Heart left ventricle (tissue), 16 donors: ENCODE results near the gene PRKCG. TPM values are rescaled to one million over a fixed set of nuclear protein-coding genes. Genes with fewer than 3 reads are reported as not detected.

Experiments
- ATAC-seq, 4 donors: fragments of 200-7000 bp; cut with Tn5 transposase; one replicate each; pipeline ENCODE4 v1.9.1; 2020 to 2022; ENCODE audit warnings: moderate library complexity in 4 of 4, mild to moderate bottlenecking in 3 of 4, moderate number of reproducible peaks in 1 of 4
- DNase-seq, 5 donors: peaks; one replicate each; pipeline ENCODE4 v3.0.0-alpha.2; 2020
- H3K27ac ChIP-seq, 12 donors: fragments of 200-600 bp; sonication (generic) in 4 of 12; one replicate each; pipeline versions ENCODE4 v1.5.0 to v1.8.0; 2016 to 2022; ENCODE audit warnings: mild to moderate bottlenecking in 2 of 12
- H3K27me3 ChIP-seq, 9 donors: fragments of 200-600 bp; sonication (generic) in 2 of 9; one replicate each; pipeline versions ENCODE4 v1.5.1 to v1.8.0; 2016 to 2022; ENCODE audit warnings: mild to moderate bottlenecking in 3 of 9
- H3K36me3 ChIP-seq, 9 donors: fragments of 200-600 bp; sonication (generic) in 2 of 9; one replicate each; pipeline versions ENCODE4 v1.5.0 to v1.8.0; 2018 to 2022; ENCODE audit warnings: mild to moderate bottlenecking in 2 of 9
- H3K4me1 ChIP-seq, 12 donors: fragments of 200-600 bp; sonication (generic) in 4 of 12; one replicate each; pipeline versions ENCODE4 v1.5.0 to v1.8.0; 2016 to 2022; ENCODE audit warnings: mild to moderate bottlenecking in 3 of 12
- H3K4me3 ChIP-seq, 12 donors: fragments of 200-600 bp; sonication (generic) in 4 of 12; one replicate each; pipeline versions ENCODE4 v1.5.0 to v1.8.0; 2017 to 2022; ENCODE audit warnings: mild to moderate bottlenecking in 9 of 12, moderate library complexity in 4 of 12
- H3K9me3 ChIP-seq, 12 donors: fragments of 200-600 bp; sonication (generic) in 4 of 12; one replicate each; pipeline versions ENCODE4 v1.5.0 to v1.8.0; 2016 to 2022; ENCODE audit warnings: mild to moderate bottlenecking in 1 of 12
- POLR2A ChIP-seq, 2 donors: fragments of 450-650 bp; IDR thresholded peaks; one replicate each; pipeline ENCODE4 v1.6.1; 2017; ENCODE audit warnings: antibody characterized with exemption in 2 of 2, mild to moderate bottlenecking in 2 of 2, moderate library complexity in 2 of 2
- WGBS, 4 donors: extraction: QIAGEN DNeasy Blood & Tissue Kit in 2 of 4; methylation state at CpG; one replicate each; pipeline versions ENCODE4 v1.1.5 to v1.1.7; 2013 to 2018; 5-methylcytosine and 5-hydroxymethylcytosine counted together
- intact Hi-C, 10 donors: fragments of 100-400 bp; cut with DNase I; formaldehyde crosslinking; loops; one replicate each; pipeline versions ENCODE4 v1.11.1 to v1.14.2; 2022
- polyA plus RNA-seq, 2 donors: library from polyadenylated mRNA; stranded (reverse); fragments of 200-250 nt; gene quantifications; one replicate each; pipeline ENCODE4 v1.2.3, GENCODE V29; 2013
- total RNA-seq, 9 donors: library from RNA; depleted of rRNA in 2 of 9; stranded (reverse); fragments of >200 nt in 2 of 9; fragmentation: NEBNext Ultra II Directional in 3 of 9; extraction: Animal tissue kit (Norgen Biotek cat#: 25700) in 3 of 9; gene quantifications; one replicate each; pipeline versions ENCODE4 v1.1.0 to v1.2.4, GENCODE V29; 2016 to 2023
- TF ChIP-seq, protein P1 (sequence below), 12 donors: fragments of 200-600 bp; sonication (generic) in 4 of 12; IDR thresholded peaks; one replicate each; pipeline versions ENCODE4 v1.5.0 to v1.8.0; 2018 to 2022; ENCODE audit warnings: antibody characterized with exemption in 12 of 12, mild to moderate bottlenecking in 5 of 12
- donor health status: ischemic (EF 13 %, LVEDD 7.1; RV severe dilation, severe dysfunction).
- donor health status: healthy with polysubstance abuse.
- donor health status: DM: no; HTN: yes; CAD: no.
- donor health status: DM: no; HTN: no; CAD: no.
- donor health status: ischemic (EF 25% LVEDD 6.9; RV normal size, moderate dysfunction).
- donor health status: ischemic (EF 25% LVEDD 5.7; RV mildly dilated, moderate dysfunction).
- donor health status: healthy.
- donor health status: DM: yes; HTN: yes; CAD: no.
- donor health status: ischemic (EF 35%, LVEDD 5.7; RV mildly dilated, moderate dysfunction).
- donor health status: nonischemic (EF 11% LVEDD 7.7; RV severe dilation, severe dysfunction).
- donor health status: DM: yes; HTN: yes; CAD: no.
- donor health status: PGD.
- donor health status: ischemic (EF 29% LVEDD 5.4; RV normal size, mild dysfunction).
- donor health status: nonischemic (EF 23%, LVEDD 6.1; RV moderate dilation, normal function).

Gene PRKCG
- total and polyA plus RNA-seq, 11 donors, result 0.09 TPM; not detected in 10

DNA sequence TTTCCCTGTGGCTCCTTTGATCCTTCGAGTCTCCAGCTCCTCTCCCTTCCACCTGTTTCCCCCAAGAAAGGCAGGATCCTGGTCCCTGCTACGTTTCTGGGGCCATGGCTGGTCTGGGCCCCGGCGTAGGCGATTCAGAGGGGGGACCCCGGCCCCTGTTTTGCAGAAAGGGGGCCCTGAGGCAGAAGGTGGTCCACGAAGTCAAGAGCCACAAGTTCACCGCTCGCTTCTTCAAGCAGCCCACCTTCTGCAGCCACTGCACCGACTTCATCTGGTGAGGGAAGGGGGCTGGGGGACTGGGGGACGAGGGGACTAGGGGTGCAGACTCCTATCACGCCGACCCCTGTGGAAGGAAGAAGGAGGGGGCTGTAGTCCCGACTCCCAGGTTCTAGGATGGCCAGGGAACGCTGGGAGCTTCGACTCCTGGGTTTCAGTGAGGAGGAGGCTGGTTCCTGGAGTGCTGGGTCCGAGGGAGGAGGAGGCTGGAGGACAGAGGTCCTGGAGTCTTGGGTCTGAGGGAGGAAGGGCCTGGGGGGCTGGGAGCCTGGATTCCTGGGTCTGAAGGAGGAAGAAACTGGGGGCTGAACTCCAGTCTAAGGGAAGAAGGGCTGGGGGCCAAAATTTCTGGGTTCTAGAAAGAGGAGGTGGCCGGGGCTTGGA, 524 bp downstream of the PRKCG start:
- WGBS, 4 donors, result 4 to 6% (median 5%) methylated on average over 14 to 18 of the region's 18 CpGs
- Histone ChIP-seq H3K4me3 (peak overlapping the region in 11 of 12 donors; percentile 7 to 53 (median 41)), H3K9me3 (no peaks in the 10 kb centered on the region), H3K27ac (no peak overlapping the region), H3K27me3 (peaks cover 23 to 61% (median 42%) of the 10 kb centered on the region in 9 donors), H3K4me1 (peaks cover 0 to 35% (median 14%) of the 10 kb centered on the region in 12 donors), H3K36me3 (no peaks in the 10 kb centered on the region)
- ATAC-seq (no peak), DNase-seq (no peak)
- TF ChIP-seq, protein P1, sequence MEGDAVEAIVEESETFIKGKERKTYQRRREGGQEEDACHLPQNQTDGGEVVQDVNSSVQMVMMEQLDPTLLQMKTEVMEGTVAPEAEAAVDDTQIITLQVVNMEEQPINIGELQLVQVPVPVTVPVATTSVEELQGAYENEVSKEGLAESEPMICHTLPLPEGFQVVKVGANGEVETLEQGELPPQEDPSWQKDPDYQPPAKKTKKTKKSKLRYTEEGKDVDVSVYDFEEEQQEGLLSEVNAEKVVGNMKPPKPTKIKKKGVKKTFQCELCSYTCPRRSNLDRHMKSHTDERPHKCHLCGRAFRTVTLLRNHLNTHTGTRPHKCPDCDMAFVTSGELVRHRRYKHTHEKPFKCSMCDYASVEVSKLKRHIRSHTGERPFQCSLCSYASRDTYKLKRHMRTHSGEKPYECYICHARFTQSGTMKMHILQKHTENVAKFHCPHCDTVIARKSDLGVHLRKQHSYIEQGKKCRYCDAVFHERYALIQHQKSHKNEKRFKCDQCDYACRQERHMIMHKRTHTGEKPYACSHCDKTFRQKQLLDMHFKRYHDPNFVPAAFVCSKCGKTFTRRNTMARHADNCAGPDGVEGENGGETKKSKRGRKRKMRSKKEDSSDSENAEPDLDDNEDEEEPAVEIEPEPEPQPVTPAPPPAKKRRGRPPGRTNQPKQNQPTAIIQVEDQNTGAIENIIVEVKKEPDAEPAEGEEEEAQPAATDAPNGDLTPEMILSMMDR (IDR thresholded peaks at IDR 0.05), result peak in 1 of 12 donors; percentile 7
- no peak for TF ChIP-seq POLR2A (IDR thresholded peaks at IDR 0.05)
- intact Hi-C loops, result loop anchor here in 3 of 10 donors (5.0 kb wide), 1 partner anchor 40 kb away; no protein-coding TSS in a partner anchor

DNA sequence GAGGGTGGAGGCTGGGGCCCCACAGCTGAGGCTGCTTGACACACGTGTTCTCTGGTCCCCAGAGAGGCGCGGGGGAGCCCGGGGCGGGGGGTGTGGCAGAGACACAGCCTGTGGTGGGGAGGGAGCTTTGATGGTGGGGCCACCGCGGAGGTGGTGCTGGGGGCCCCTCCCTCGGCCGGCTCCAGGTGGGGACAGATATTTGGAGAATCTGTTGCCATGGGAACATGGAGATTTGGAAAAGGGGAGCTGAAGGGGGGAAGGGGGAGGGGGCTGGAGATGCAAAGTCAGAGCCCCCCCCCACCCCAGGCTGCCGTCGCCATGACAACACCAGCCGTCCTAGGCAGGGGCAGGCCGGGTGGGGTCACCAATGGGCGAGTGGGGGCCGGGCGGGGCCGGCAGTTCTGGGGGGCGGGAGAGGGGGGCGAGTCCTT, 1.2 kb downstream of the PRKCG start:
- DNase-seq (no peak), ATAC-seq (no peak)
- Histone ChIP-seq H3K27ac (no peak overlapping the region), H3K27me3 (peaks cover 23 to 61% (median 42%) of the 10 kb centered on the region in 9 donors), H3K9me3 (no peaks in the 10 kb centered on the region), H3K4me1 (peaks cover 0 to 35% (median 14%) of the 10 kb centered on the region in 12 donors), H3K4me3 (no peak overlapping the region), H3K36me3 (no peaks in the 10 kb centered on the region)
- TF ChIP-seq POLR2A (IDR thresholded peaks at IDR 0.05), result no peak
- TF ChIP-seq, protein P1 (IDR thresholded peaks at IDR 0.05), result no peak
- WGBS, 4 donors, result 0 to 4% (median 2%) methylated on average over 11 to 19 of the region's 19 CpGs
- intact Hi-C loops, result loop anchor here in 3 of 10 donors (5.0 kb wide), 1 partner anchor 41 kb away; no protein-coding TSS in a partner anchor

DNA sequence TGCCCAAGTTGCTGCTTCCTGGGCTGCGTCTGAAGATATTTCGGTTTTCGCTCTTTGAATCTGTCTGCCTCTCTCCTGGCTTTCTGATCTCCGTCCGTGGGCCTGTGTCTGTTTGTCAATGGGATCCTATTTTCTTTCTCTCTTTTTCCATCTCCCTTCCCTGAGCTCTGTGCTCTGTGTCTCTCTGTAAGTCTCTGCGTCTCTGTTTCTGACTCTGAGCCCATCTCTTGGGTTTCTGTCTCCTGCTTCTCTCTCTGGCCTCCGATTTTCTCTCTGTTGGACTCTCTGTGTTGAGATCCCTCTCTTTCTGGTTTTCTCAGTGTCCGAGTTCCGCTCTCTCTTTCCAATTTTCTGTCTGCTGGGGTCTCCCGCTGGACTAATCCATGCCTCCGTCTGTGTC, 1.7 kb downstream of the PRKCG start:
- Histone ChIP-seq H3K9me3 (no peaks in the 10 kb centered on the region), H3K36me3 (no peaks in the 10 kb centered on the region), H3K4me3 (no peak overlapping the region), H3K27me3 (peaks cover 23 to 61% (median 42%) of the 10 kb centered on the region in 9 donors), H3K27ac (no peak overlapping the region), H3K4me1 (peaks cover 0 to 34% (median 12%) of the 10 kb centered on the region in 12 donors)
- DNase-seq, result no peak
- 16 to 31% (median 19%) methylated on average over 11 of the region's 11 CpGs for WGBS, 4 donors
- no peak for TF ChIP-seq POLR2A (IDR thresholded peaks at IDR 0.05)
- TF ChIP-seq, protein P1 (IDR thresholded peaks at IDR 0.05), result no peak
- intact Hi-C loops, result loop anchor here in 3 of 10 donors (5.0 kb wide), 1 partner anchor 41 kb away; no protein-coding TSS in a partner anchor
- ATAC-seq, result no peak

DNA sequence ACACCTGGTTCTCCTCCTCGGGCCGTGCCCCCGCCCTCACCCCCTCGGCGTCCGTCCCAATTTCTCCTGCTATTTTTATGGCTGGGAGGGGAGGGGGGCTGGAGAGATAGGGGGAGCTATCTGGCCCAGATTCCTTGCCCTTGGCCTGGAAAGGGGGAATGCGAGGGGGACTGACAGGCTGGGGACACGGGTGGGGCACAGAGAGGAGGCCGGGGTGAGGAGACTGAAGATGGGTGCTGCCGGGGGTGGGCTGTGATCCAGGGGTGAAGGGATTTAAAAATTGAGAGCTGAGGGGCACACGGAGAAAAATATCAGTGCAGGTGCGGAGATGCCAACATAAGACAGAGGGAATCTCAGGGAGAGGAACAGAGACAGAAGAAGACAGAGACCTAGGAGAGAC, 2.3 kb downstream of the PRKCG start:
- DNase-seq, result no peak
- H3K27ac ChIP-seq, result no peak overlapping the region
- no peak for TF ChIP-seq POLR2A (IDR thresholded peaks at IDR 0.05)
- TF ChIP-seq, protein P1 (IDR thresholded peaks at IDR 0.05), result no peak
- no peak overlapping the region for H3K4me3 ChIP-seq
- no peaks in the 10 kb centered on the region for H3K9me3 ChIP-seq
- peaks cover 23 to 61% (median 43%) of the 10 kb centered on the region in 9 donors for H3K27me3 ChIP-seq
- H3K4me1 ChIP-seq, result peaks cover 0 to 30% (median 11%) of the 10 kb centered on the region in 12 donors
- no peaks in the 10 kb centered on the region for H3K36me3 ChIP-seq
- 21 to 28% (median 26%) methylated on average over 12 of the region's 12 CpGs for WGBS, 4 donors
- ATAC-seq, result no peak
- intact Hi-C loops, result loop anchor here in 3 of 10 donors (5.0 kb wide), 1 partner anchor 42 kb away; no protein-coding TSS in a partner anchor
